HG03457 (cell line): ENCODE results near the gene HS3ST2.

Source experiments
- ATAC-seq: cut with Tn5 transposase; IDR thresholded peaks from one replicate; pipeline ENCODE4 v1.9.1; 2021; ENCODE audit warnings: moderate number of reproducible peaks; ENCODE audit not compliant: unreplicated experiment

The HS3ST2 gene

GRCh38 chr16:22813948-22814710 is at the start of gene HS3ST2:
Gene HS3ST2 (plus strand): TSS chr16:22814162. CDS start chr16:22814611, 449 bp downstream.
- ATAC-seq, result no peak

DNA sequence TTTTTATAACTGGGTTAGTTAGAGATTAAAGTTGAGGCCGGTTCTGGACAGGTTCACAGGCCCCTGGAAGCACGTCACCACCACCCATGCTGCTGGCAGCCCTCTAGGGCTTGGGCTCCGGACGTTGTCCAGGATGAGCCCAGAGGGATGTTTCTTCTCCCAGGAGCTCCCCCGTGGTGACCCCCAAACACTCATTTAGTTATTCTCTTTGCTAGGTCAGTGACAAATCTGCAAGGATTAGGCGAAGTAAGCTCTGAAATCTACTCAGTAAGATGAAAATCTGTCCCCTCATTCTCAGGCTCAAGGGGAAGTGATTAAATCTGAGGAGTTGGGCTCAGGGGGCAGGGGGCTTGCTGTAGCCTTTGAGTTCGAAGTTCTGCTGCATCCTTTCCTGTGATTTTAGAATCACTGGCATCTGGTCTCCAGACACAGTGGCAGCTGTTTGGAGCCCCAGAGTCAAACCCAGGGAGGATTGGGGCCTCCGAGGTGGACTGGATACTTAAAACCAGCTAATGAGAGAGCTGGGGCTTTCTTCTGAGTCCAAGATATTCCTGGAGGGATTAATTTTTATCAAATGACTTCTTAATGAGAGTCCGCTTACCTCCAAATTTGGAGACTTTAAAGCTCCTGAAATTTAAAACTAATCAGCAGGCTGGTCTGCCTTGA is 49.2 kb upstream of the HS3ST2 start:
- no peak for ATAC-seq

DNA sequence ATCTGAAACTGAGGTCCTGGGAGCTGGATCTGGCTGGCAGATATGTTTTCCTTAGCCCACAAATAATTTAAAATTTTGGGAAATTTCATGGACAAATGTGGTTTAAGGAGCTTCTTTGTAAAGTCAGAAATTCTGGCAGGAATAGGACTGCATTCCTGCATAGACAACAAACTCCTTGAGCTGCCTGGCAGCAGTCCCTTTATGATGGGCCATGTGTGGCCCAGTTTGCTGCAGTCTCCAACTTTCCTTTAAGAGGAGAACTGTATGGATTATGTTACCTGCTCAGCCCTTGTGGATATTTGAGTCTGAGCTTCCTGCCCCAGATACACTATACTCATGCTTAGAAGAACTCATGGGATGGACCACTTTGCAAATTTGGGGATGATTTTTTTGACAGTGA is 48.5 kb upstream of the HS3ST2 start:
- no peak for ATAC-seq

GRCh38 chr16:22770866-22771265 is 43.1 kb upstream of the HS3ST2 start:
- no peak for ATAC-seq

DNA sequence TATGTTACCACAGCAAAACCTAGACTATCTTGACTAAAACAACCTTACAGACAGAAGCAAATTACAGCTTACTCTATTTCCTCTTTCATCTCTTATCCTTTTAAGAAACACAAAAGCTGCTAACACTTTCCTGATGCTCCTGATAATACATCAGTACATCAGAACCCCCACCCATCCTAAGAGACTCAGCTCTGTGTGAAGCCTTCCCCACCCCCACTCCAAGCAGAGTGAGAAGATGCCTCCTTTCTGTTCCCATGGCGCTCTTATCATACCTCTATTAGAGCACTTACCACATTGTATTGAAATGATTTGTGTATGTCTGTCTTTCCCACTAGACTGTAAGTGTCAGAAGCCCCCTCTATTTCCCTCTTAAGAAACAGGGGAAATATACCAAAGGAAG is 42.4 kb upstream of the HS3ST2 start:
- no peak for ATAC-seq

GRCh38 chr16:22775220-22775922 is 38.6 kb upstream of the HS3ST2 start:
- no peak for ATAC-seq

DNA sequence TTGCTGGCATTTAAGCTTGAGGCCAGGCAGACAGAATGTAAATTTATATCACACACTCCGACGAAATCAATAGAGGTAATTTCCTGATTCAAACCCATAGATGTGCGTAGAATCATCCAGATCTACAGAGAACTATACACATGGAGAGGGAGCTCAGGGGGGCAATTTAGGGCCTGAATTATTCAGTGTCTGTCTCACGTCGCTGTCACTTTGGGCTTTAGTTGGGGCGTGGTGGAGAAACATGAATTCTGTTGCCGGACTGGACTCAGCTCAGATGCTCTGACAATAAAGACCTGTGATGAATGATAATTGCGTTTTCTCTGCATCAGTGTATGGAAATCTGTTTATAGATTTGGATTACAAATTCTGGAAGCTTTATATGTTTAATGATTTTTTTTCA is 32.5 kb upstream of the HS3ST2 start:
- no peak for ATAC-seq

GRCh38 chr16:22782314-22782713 is 31.6 kb upstream of the HS3ST2 start:
- no peak for ATAC-seq

- ATAC-seq, result no peak
These were observed 29.2 kb upstream of the HS3ST2 start for GRCh38 chr16:22784690-22785214.

- no peak for ATAC-seq
These were observed 28.4 kb upstream of the HS3ST2 start for GRCh38 chr16:22785552-22785951.

- no peak for ATAC-seq
These were observed 27.7 kb upstream of the HS3ST2 start for GRCh38 chr16:22786284-22786683.

DNA sequence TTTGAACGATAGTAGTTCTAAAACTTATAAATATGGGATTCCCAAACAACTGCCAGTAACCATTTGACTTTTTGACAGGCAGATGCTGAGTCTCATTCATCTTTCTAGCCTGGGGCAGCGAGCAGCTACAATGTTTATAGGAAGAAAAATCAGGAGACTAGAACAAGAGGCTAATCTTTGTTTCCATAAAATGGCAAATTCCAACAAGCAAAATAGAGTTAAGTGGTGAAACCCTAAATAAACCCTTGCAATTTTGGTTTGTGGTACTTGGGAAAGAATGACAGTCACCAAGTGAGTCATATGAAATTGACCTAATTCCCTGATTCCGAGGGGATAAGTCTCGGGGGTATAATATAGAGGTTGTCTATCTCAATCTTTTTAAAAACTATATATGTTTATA is 27.3 kb upstream of the HS3ST2 start:
- ATAC-seq, result no peak

DNA sequence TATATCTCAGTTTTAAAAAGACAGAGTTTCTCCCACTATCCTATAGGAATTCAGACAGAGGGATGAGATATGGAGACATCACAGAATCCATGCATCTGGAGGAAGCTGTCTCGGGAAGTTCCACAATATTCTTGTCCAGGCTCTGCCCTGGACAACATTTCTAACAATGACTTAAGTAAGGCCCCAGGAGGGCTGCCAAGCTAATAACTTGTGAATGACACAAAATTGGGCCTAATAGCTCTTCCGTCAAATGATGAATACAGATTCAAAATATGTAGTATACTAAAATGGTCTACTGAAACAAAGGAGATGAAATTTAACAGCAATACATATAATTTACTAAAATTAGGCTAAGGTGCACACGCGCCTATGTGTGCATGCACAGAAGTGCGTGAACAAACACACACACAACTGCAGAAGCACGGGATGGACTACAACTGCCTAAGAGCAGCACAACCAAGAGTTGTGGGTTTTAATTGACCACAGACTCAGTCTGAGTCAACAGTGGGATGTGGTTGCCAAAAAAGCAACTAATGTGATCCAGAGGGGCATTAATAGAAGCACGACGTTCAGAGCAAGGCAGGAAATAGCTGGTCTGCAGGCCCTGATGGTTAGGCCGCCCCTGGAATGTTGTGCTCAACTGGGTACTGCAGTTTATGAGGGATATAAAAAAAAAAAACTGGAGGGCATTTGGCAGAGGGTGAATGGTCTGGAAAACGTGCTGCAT is 26.3 kb upstream of the HS3ST2 start:
- no peak for ATAC-seq

- no peak for ATAC-seq
These were observed 25.8 kb upstream of the HS3ST2 start for GRCh38 chr16:22788193-22788530.

DNA sequence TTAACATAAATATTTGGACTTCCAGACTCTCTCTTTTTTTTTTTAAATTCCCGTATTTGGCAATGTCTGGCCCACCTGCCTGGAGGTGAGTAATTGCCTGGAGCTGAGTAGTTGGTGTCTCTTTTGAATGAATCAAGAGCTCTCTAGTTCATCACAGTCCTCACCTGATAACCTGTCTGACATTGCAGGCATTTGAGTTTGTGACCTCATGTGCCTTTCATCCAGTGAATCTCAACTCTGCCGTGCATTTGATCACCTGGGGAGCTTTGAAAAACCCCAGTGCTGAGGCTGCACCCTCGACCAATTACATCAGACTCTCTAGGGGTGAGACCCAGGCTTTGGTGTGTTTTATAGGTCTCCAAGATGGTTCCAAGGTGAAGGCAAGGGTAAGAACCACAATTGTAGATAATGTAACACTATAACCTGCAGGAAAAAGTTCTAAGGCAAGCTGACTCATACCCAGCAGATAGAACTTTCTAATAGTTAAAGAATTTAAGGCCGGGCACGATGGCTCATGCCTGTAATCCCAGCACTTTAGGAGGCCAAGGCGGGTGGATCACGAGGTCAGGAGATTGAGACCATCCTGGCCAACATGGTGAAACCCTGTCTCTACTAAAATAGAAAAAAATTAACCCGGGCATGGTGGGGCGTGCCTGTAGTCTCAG is 24.5 kb upstream of the HS3ST2 start:
- ATAC-seq, result no peak

GRCh38 chr16:22797551-22797950 is 16.4 kb upstream of the HS3ST2 start:
- ATAC-seq, result no peak

DNA sequence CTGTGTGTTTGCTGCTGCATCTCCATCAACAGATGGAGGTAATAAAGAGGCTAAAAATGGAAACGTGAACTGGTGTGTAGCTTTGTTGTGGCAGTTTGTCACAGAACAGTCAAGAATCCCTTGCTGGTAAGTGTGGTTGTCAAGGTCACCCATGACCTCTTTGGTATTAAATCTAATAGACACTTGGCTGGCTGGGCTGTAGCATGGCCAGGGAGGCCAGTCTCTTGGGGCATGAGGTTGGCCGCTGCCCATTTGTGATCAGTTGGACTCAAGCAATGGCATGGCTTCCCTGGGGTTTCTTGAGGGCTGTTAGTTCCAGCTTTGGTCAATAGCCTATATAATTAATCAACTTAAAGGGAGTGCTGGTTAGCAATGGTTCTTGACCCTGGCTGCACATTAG is 14.8 kb upstream of the HS3ST2 start:
- no peak for ATAC-seq

- ATAC-seq, result no peak
These were observed 9.1 kb upstream of the HS3ST2 start for GRCh38 chr16:22804893-22805292.

GRCh38 chr16:22805326-22805725 is 8.6 kb upstream of the HS3ST2 start:
- ATAC-seq, result no peak

GRCh38 chr16:22806811-22807210 is 7.2 kb upstream of the HS3ST2 start:
- no peak for ATAC-seq

DNA sequence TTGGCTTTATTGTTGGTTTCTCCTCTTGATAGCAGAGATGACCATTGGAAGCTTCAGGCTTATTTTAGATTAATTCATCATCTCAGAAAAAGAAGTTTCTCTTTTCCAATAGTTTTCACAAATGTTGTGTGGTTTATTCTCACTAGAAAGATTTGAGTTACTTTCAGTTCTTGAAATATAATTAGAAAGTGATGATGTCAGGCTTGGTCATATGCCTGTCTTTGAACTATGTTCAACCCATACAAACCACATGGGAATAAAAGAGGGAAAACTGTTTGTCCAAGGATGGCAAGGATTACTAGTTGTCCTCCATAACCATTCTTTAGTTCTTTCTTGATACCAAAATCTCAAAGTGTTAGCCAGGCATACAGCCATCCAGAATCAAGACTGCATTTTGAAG is 3.7 kb upstream of the HS3ST2 start:
- no peak for ATAC-seq
